Measurements from ENCODE around the gene PTGER1.

PTGER1 gene

DNA sequence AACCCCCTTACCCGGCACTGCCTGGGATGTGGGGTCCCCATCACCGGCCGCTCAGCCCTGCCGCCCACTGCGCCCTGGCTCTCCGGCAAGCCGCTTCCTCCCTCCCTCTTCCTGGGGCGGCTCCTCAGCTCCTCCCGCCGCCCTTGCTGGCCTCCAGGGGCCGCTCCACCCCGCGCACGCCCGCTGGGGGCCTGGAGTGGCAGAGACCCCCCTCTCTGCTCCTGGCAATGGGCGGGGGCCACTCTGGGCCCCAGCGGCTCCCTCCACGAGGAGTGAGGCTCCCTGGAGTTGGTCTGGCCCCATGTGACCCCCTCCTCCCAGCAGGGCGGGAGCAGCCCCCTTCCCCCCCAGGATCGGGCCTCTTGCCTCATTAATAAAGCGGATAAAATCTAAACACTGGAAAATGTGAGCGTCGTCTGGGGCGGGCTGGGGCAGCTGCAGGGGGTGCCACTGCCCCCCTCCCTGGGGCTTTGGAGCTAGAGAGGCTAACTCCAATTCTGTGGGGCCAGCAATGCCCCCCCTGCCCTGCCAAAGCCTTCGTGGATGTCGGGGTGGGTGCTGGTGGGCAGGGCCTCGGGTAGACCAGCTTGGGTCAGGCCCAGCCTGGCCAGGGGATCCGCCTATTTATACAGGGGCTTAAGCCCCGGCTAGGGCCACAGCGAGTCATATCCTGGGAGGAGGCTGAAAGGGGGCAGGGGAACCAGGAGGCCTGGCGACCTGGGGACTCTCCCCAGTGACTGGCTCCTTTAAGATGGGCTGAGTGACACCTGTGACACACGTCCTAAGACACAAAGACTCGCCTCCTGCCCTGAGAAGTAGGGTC lies at the start of gene PTGER1:
Gene PTGER1, minus strand, starts transcription at position 104 of the 823 bp plus-strand sequence. CDS start 1,034 bp downstream, outside the sequence.
- POLR2A ChIA-PET (ENCODE audit: low non-redundant PET): no interaction called here
- peak; percentile 69 for TF ChIP-seq CTCF (conservative IDR thresholded peaks at IDR 0.05; ENCODE audit: low read depth)
- H3K27ac ChIP-seq: peak within 1 kb of the TSS; percentile 78
- DNase-seq (ENCODE audit: low spot score): no peak
- CTCF ChIA-PET: interaction anchor here (0.6 to 1.0 kb wide), 5 partner anchors 20 to 944 kb away, joined by 3 read pairs; partner anchors contain the start of gene DDX39A

GRCh38 chr19:14520543-14520942 lies 45.4 kb upstream of the PTGER1 start:
- POLR2A ChIA-PET (ENCODE audit: low non-redundant PET): interaction anchor here (0.5 kb wide), 1 partner anchor 11 kb away, joined by 6 read pairs; no protein-coding TSS in a partner anchor
- no peak for TF ChIP-seq CTCF (conservative IDR thresholded peaks at IDR 0.05; ENCODE audit: low read depth)
- CTCF ChIA-PET: no interaction called here
- DNase-seq (ENCODE audit: low spot score): no peak
- H3K27ac ChIP-seq: peak overlapping the region; percentile 100

GRCh38 chr19:14519860-14520407 lies 44.8 kb upstream of the PTGER1 start:
- peak overlapping the region; percentile 100 for H3K27ac ChIP-seq
- no peak for TF ChIP-seq CTCF (conservative IDR thresholded peaks at IDR 0.05; ENCODE audit: low read depth)
- POLR2A ChIA-PET (ENCODE audit: low non-redundant PET): interaction anchor here (0.5 to 0.6 kb wide), 2 partner anchors 10 to 24 kb away, joined by 3 to 6 read pairs; no protein-coding TSS in a partner anchor
- CTCF ChIA-PET: interaction anchor here (0.8 kb wide), 1 partner anchor 35 kb away, joined by 3 read pairs; no protein-coding TSS in a partner anchor
- DNase-seq (ENCODE audit: low spot score): no peak

DNA sequence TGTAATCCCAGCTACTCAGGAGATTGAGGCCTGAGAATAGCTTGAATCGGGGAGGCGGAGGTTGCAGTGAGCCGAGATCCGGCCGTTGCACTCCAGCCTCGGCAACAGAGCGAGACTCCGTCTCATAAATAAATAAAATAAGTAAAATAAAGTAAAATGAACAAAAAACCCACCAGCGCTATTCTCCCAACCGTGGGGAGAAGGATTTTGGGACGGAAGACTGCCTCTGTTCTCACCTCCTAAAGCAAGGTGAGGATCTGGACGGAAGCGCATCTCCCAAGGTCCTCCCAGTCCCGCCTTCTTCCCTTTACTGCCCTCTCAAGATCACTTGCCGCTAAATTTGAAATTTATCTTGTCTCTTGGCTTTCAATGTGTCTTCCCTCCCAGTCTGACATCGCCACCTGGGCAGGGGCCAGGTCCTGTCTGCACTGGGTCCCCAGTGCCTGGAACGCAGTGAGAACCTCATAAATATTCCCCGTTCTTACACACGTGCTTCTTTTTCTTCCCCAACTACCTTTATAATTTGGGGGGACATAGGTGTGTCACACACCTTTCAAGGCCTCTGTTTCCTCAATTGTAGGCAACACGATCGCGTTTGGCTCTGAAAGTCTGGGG lies 44.2 kb upstream of the PTGER1 start:
- POLR2A ChIA-PET (ENCODE audit: low non-redundant PET): interaction anchor here (0.6 kb wide), 1 partner anchor 23 kb away, joined by 3 read pairs; no protein-coding TSS in a partner anchor
- H3K27ac ChIP-seq: peak overlapping the region; percentile 100
- no peak for DNase-seq (ENCODE audit: low spot score)
- CTCF ChIA-PET: interaction anchor here (0.8 kb wide), 1 partner anchor 35 kb away, joined by 3 read pairs; no protein-coding TSS in a partner anchor
- TF ChIP-seq CTCF (conservative IDR thresholded peaks at IDR 0.05; ENCODE audit: low read depth): no peak

GRCh38 chr19:14517840-14518505 lies 42.8 kb upstream of the PTGER1 start, which contains the start of gene DNAJB1:
Gene DNAJB1 (minus strand): TSS chr19:14518397. CDS start chr19:14518349, 48 bp downstream.
- peak within 1 kb of the TSS; percentile 100 for H3K27ac ChIP-seq
- ChIA-PET CTCF (interaction anchor here (0.9 to 1.9 kb wide), 4 partner anchors 13 to 39 kb away, joined by 3 to 7 read pairs (median 4); no protein-coding TSS in a partner anchor), POLR2A (ENCODE audit: low non-redundant PET) (interaction anchor here (0.5 to 2.3 kb wide), 18 partner anchors 8 to 1287 kb away, joined by 3 to 13 read pairs (median 4); partner anchors contain the start of gene GIPC1)
- no peak for TF ChIP-seq CTCF (conservative IDR thresholded peaks at IDR 0.05; ENCODE audit: low read depth)
- peak; percentile 83 for DNase-seq (ENCODE audit: low spot score)

Data from RWPE1 (cell line).